ENCODE results near the gene FAF1.

GRCh38 chr1:51000160-51000559 is 40.1 kb upstream of the FAF1 start:
- no peak for TF ChIP-seq POLR2AphosphoS5 (IDR thresholded peaks at IDR 0.05)
- TF ChIP-seq EP300 (IDR thresholded peaks at IDR 0.05), result no peak
